ENCODE data around the gene HS3ST4. TPM values are rescaled to one million over a fixed set of nuclear protein-coding genes. Genes with fewer than 3 reads are reported as not detected.

Gene HS3ST4
- total and polyA plus RNA-seq, 10 of the 15 experiments (the other 5 are each of a cell fraction or from before 2014, with no cell fraction given): 0.05 TPM; not detected in 9

DNA sequence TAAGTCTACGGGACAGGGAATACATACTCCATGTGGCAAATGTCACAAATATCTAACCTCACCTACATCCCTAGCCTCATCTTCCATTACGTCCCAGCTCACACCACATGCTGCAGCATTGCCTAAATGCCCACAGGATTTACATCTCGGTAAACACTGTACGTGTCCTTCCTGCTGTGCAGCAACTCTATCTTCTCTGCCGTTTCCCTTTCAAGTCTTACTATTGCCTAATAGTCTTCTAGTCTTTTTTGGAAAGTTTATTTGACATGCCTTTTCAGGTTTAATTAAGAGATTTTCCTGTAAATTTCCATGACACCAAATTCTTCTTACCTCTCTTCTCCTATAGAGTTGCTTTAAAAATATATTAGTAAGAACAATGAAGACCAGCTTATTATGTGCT, 120.5 kb downstream of the HS3ST4 start (continued):
- TF ChIP-seq, protein P1, sequence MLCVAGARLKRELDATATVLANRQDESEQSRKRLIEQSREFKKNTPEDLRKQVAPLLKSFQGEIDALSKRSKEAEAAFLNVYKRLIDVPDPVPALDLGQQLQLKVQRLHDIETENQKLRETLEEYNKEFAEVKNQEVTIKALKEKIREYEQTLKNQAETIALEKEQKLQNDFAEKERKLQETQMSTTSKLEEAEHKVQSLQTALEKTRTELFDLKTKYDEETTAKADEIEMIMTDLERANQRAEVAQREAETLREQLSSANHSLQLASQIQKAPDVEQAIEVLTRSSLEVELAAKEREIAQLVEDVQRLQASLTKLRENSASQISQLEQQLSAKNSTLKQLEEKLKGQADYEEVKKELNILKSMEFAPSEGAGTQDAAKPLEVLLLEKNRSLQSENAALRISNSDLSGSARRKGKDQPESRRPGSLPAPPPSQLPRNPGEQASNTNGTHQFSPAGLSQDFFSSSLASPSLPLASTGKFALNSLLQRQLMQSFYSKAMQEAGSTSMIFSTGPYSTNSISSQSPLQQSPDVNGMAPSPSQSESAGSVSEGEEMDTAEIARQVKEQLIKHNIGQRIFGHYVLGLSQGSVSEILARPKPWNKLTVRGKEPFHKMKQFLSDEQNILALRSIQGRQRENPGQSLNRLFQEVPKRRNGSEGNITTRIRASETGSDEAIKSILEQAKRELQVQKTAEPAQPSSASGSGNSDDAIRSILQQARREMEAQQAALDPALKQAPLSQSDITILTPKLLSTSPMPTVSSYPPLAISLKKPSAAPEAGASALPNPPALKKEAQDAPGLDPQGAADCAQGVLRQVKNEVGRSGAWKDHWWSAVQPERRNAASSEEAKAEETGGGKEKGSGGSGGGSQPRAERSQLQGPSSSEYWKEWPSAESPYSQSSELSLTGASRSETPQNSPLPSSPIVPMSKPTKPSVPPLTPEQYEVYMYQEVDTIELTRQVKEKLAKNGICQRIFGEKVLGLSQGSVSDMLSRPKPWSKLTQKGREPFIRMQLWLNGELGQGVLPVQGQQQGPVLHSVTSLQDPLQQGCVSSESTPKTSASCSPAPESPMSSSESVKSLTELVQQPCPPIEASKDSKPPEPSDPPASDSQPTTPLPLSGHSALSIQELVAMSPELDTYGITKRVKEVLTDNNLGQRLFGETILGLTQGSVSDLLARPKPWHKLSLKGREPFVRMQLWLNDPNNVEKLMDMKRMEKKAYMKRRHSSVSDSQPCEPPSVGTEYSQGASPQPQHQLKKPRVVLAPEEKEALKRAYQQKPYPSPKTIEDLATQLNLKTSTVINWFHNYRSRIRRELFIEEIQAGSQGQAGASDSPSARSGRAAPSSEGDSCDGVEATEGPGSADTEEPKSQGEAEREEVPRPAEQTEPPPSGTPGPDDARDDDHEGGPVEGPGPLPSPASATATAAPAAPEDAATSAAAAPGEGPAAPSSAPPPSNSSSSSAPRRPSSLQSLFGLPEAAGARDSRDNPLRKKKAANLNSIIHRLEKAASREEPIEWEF (IDR thresholded peaks at IDR 0.05; ENCODE audit: insufficient replicate concordance, low read depth, low read length): no peak
- TF ChIP-seq KLF5 (IDR thresholded peaks at IDR 0.05; ENCODE audit: partially characterized antibody): no peak

DNA sequence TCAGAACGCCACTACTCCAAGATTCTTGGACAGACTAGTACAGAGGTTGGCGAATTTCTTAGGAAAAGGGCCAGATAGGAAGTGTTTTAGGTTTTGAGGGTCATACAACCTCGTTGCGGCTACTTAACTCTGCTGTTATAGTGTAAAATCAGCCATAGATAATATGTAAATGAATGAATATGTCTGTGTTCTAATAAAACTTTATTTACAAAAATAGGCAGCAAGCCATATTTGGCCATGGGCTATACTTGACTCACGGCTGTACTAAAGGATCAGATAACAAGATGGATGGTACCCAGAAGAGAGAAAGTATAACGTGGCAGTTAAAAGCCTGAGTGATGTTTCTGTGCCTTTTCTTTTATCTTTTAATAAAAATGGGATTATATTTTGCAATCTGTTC, 125.5 kb downstream of the HS3ST4 start:
- intact Hi-C loops (cut with micrococcal nuclease; ENCODE audit: unreplicated experiment) (no loop called here), in situ Hi-C loops (cut with MboI) (no loop called here)
- no peaks in the 10 kb centered on the region for H4K20me1 ChIP-seq (ENCODE audit: control insufficient read depth, insufficient read depth)
- H3K9ac ChIP-seq (ENCODE audit: control insufficient read depth, insufficient read depth, low read length): no peak overlapping the region
- no peaks in the 10 kb centered on the region for H3K27me3 ChIP-seq (replicated peaks in 1 of 2; ENCODE audit: control insufficient read depth in 2 of 2, insufficient read depth in 2 of 2, low read length in 1 of 2)
- ChIA-PET RAD21 (ENCODE audit: unreplicated experiment) (no interaction called here), SMC1A (ENCODE audit: uncharacterized antibody, unreplicated experiment) (no interaction called here), POLR2A (no interaction called here), CTCF (no interaction called here)
- ATAC-seq (no peak), DNase-seq (ENCODE audit: low read depth, low spot score) (no peak), FAIRE-seq (no peak)
- no peaks in the 10 kb centered on the region for H3K36me3 ChIP-seq (ENCODE audit: control insufficient read depth in 2 of 2, insufficient read depth in 2 of 2, low read length in 1 of 2)
- no peaks in the 10 kb centered on the region for H3K79me2 ChIP-seq (ENCODE audit: control insufficient read depth, insufficient read depth, low read length)
- H3K27ac ChIP-seq (ENCODE audit: control insufficient read depth, insufficient read depth): no peak overlapping the region
- H2AFZ ChIP-seq (ENCODE audit: control insufficient read depth, low read depth, low read length): no peak overlapping the region
- no TSS peak for BruUV-seq (replicated peaks)
- no peak overlapping the region for H3K4me3 ChIP-seq
- TF ChIP-seq NFXL1 (IDR thresholded peaks at IDR 0.05; ENCODE audit: borderline replicate concordance) (no peak), ATF7 (IDR thresholded peaks at IDR 0.05; ENCODE audit: low read depth) (no peak), HDAC6 (IDR thresholded peaks at IDR 0.05; ENCODE audit: unreplicated experiment) (no peak)
- TF ChIP-seq, protein P2, sequence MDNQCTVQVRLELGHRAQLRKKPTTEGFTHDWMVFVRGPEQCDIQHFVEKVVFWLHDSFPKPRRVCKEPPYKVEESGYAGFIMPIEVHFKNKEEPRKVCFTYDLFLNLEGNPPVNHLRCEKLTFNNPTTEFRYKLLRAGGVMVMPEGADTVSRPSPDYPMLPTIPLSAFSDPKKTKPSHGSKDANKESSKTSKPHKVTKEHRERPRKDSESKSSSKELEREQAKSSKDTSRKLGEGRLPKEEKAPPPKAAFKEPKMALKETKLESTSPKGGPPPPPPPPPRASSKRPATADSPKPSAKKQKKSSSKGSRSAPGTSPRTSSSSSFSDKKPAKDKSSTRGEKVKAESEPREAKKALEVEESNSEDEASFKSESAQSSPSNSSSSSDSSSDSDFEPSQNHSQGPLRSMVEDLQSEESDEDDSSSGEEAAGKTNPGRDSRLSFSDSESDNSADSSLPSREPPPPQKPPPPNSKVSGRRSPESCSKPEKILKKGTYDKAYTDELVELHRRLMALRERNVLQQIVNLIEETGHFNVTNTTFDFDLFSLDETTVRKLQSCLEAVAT (IDR thresholded peaks at IDR 0.05): no peak
- H3K4me2 ChIP-seq (ENCODE audit: control insufficient read depth, insufficient read depth): no peak overlapping the region
- 34% methylated on average over 6 of the region's 6 CpGs for WGBS (ENCODE audit: insufficient coverage, insufficient replicate concordance, low lambda C conversion rate, missing lambda C conversion rate)
- H3K4me1 ChIP-seq (ENCODE audit: control insufficient read depth, insufficient read depth, low read length): no peaks in the 10 kb centered on the region
- H3K9me3 ChIP-seq (replicated peaks; ENCODE audit: control insufficient read depth, insufficient read depth, low read length): no peaks in the 10 kb centered on the region

Measured in GM12878 (cell line).